Liver (tissue), 3 donors: ENCODE measurements around the gene GTF3C5.

Experiments
- ATF3 ChIP-seq: IDR thresholded peaks from 2 replicates; pipeline ENCODE4 v1.6.1; 2016; ENCODE audit warnings: antibody characterized with exemption
- CTCF ChIP-seq: fragments of 150-350 bp; IDR thresholded peaks from 2 replicates; pipeline ENCODE4 v1.5.1; 2017; ENCODE audit warnings: improper control_type of control experiment, low read depth, low read length; ENCODE audit not compliant: missing input control
- EGR1 ChIP-seq, 2 donors: IDR thresholded peaks; 2 replicates each; pipeline ENCODE4 v1.6.1; 2016 to 2018; ENCODE audit warnings: antibody characterized with exemption in 2 of 2, low read depth in 2 of 2
- MAX ChIP-seq: IDR thresholded peaks from 2 replicates; pipeline ENCODE4 v1.6.1; 2016; ENCODE audit warnings: antibody characterized with exemption
- TAF1 ChIP-seq: conservative IDR thresholded peaks from 2 replicates; pipeline ENCODE4 v1.6.1; 2016; ENCODE audit warnings: antibody characterized with exemption, mild to moderate bottlenecking
- ZBTB33 ChIP-seq: IDR thresholded peaks from 2 replicates; pipeline ENCODE4 v1.6.1; 2016; ENCODE audit warnings: antibody characterized with exemption
- donor health status: healthy.
- donor health status: healthy.

GRCh38 chr9:133050781-133051180 lies 20.0 kb downstream of the GTF3C5 start:
- no peak for TF ChIP-seq ATF3
- no peak for TF ChIP-seq TAF1
- TF ChIP-seq EGR1 (IDR thresholded peaks at IDR 0.05; ENCODE audit: low read depth in 2 of 2) = no peak
- TF ChIP-seq CTCF = no peak
- no peak for TF ChIP-seq ZBTB33
- TF ChIP-seq MAX = no peak
